GM19455 (cell line): ENCODE results near the gene SIAH2.
A peak's percentile ranks its signal among the peaks of the same experiment; 100 is the strongest.
"Not testable (repeated sequence)": the region's sequence is repeated elsewhere in the genome, so short reads cannot be mapped to it uniquely, and the experiment has no call there.

Experiments used
- ATAC-seq: cut with Tn5 transposase; IDR thresholded peaks from one replicate; pipeline ENCODE4 v1.9.1; 2021; ENCODE audit not compliant: unreplicated experiment

SIAH2 gene, protein sequence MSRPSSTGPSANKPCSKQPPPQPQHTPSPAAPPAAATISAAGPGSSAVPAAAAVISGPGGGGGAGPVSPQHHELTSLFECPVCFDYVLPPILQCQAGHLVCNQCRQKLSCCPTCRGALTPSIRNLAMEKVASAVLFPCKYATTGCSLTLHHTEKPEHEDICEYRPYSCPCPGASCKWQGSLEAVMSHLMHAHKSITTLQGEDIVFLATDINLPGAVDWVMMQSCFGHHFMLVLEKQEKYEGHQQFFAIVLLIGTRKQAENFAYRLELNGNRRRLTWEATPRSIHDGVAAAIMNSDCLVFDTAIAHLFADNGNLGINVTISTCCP

DNA sequence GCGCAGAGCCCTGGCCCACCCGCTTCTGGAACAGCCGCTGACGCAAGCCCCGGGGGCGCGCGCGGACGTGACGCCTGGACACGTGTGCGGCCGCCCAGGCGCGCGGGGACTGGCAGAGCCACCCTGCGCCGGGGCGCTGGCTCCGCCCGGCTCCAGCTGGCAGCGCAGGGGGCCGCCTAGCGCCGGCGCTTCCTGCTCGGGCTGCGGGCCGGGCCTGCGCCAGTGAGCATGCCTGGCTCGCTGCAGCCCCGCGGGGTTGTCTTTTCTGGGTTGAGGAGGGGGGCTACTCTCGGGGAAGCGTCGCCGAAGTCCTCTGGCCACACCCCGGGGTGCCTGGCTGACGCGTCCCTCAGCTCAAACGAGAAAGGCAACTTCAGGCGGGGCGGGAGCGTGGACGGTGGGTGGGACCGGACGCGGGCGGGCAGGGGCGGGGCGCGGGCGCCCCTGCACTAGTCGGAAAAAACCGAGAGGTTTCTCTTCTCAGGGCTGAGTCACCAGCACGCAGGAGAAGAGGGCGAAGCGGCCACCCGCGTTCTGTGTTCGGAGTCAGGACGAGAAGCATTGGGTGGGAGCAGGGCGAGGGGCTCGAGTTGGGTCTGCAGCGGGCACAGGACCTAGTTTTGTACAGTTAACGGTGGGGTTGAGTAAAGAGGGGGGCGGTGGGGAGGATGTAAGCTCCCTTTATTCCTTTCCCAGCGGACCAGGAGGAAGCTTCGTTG, at the start of gene SIAH2:
Gene SIAH2, minus strand, starts transcription at position 48 of the 719 bp plus-strand sequence. CDS start 320 bp downstream, outside the sequence.
- peak; percentile 56 for ATAC-seq

DNA sequence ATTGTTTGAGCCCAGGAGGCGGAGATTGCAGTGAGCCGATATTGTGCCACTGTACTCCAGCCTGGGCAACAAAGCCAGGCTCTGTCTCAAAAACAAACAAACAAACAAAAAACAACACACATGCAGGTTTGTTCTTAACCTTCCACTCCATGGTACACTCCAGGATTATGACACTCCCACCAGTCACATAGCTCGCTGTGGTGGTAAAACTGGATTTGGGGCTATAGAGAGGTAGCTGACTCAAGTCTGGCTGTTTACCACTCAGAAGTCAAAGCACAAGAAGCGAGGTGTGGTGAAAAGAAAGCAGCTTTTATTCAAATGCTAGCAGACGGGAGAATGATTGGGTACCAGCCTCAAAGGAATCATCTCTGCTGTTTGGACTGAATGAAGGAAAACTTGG, 49.0 kb upstream of the SIAH2 start:
- ATAC-seq = no peak

DNA sequence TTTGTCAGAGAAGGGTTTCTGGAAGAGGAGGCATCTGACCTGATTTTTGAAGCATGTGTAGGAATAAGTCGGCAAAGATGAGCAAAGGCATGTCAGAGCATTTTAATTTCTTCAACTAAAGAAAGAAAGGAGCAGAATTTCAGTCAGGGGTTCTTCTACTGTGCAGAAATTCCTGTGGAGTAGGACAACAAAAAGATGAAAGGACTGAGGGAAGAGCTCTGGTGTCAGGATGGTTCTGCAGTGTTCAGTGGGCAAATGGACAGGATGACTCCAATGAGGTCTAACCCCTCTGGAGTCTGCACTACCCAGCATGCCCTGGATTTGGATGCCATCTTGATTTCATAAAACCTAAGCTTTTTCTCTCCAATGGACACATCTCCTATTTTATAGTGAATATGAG, 47.7 kb upstream of the SIAH2 start:
- ATAC-seq = no peak

DNA sequence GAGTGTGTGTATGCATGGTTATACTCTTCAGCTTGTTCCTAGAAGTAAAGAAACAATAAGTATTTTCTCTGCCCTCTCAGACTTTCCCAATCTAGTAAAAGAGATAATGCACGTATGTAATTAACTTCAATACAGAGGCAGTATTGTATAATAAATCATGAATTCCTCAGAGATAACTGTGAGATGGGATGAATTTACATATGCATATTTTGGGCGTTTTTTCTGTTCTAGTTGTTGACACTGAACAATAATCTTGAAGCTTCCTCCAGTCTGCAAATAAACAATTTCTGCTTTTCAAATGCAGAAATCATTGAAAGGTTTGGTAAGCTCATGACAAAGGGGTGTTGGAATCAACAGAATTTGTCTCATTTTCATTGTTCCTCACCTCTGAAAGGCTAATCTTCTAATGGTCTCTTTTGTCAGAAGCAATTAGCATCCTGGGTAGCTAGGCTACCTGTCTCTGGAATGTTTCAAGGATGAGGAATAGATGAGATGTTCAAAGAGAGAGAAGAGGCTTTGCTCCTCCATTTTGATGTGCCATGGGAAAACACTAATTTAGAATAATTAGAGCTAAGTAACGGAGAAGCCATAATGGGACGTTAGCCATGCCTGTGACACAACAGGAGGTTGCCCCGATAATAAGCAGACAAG, 43.3 kb upstream of the SIAH2 start:
- ATAC-seq = no peak

DNA sequence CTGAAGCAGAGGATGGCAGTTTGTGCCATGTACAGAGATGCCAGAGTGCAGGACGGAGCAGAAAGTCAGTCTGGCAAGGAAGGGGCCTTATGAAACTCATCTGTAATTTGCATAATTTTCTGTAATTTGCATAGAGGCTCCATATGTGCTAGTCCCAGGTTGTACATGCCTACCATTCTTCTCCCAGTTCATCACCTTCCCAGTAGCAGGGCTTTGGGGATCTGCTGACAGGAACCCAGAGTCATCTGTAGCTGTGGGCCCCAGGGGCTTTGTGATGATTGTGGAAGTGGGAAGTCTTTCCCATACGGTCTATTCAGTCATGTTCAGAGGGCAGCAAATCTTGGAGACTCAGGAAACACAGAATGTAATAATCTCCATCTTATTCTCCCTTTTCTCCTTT, 42.4 kb upstream of the SIAH2 start:
- no peak for ATAC-seq

DNA sequence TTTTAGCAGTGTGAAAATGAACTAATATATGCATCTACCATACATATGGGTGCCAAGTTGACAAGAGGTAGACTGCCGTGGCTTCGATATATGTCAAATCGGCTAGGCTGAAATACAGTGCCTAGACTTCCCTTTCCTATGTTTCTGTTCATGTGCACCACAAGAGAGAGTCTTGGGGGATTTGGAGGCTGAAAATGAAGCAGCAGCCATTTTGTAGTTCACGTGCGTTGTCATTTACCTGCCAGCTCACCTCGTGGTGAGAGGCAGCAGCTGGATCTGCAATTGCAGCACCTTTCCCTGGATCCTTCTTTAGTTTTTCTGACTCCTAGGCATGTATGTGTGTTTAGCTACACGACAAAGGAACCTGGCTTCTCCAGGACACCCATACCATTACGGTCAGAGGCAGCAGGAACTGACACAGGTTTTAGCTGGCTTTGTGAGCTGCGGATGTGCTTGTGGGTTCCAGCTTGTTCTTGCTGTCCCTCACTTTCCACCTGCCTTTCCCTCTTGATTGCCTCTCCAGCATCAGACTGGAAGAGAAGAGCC, 40.5 kb upstream of the SIAH2 start:
- no peak for ATAC-seq

DNA sequence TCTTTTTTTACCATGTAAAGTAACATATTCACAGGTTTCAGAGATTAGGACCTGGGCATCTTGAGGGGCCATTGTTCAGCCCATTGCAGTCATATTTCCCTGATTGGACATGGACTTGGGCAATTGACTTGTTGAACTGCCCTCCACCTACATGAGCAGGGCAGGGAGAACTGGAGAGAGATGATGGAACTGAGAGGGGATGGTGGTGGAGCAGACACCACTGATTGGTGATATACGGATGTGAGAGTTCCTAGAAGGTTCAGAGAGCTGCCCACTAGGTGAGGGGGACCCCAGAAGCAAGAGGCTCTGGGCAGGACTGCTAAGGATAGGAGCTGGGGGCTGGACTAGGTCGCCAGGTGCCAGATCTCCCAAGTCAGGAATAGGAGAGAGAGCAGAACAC, 37.8 kb upstream of the SIAH2 start:
- ATAC-seq = no peak

DNA sequence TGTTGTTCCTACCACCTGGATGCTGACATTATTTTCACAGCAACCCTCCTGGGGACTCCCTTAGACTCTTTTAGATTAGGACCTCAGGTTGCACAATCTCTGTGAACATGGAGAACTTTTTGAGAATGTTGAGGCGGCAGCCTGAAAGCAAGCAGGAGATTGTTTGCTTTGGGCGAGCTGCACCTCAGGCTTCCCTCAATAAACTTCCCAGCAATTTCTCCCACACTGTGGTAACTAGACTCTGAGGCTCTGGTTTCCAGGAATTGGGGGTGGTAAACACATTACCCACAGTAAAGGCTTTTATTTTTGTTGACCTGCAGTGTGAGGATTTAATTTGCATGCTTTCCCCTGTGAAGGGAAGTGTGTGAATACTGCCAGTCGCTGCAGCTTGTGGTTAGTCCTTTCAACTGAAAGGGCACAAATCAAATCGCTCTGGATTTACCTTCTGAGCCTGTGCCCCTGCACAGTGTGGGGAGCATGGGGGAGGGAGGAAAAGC, 35.2 kb upstream of the SIAH2 start:
- no peak for ATAC-seq

DNA sequence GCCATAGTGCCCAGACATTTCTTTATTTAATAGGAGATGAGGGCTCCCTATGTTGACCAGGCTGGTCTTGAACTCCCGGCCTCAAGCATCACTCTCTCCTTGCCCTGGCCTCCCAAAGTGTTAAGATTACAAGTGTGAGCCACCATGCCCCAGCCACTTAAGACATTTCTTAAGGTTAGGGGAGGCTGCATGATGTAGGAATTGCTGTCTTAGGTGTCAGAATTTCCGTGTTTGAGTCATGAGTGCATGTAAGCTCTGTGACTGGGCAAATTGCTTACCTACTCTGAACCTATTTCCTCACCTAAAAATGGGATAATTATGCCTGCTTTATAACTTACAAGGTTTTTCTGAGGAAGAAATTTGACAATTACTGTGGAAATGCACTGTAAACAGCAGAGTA, 34.2 kb upstream of the SIAH2 start:
- no peak for ATAC-seq

DNA sequence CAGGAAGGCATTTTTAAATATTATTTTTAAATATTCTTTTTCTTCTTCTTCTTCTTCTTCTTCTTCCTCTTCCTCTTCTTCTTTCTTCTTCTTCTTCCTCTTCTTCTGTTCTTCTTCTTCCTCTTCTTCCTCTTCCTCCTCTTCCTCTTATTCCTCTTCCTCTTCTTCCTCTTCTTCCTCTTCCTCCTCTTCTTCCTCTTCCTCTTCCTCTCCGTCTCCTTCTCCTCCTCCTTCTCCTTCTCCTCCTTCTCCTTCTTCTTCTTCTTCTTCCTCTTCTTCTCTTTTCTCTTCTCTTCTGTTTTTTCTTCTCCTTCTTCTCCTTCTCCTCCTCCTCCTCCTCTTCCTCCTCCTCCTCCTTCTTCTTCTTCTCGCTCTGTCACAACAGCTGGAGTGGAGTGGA, 33.6 kb upstream of the SIAH2 start:
- ATAC-seq = not testable (repeated sequence)

DNA sequence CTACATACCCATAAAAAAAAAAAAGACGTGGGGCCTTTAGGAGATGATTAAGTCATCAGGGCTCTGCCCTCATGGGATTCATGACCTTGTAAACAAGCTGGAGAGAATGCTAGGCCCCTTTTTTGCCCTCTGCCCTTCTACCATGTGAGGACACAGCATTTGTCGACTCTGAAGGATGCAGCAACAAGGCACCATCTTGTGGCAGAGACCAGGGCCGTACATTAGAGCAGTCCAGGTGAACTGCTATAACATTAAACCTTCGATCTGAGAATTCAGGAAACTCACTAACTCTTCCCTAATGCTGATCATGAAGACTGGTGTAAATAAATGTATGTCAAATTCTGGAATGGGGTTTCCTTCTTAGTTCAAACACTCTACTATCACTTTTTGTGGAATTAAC, 30.7 kb upstream of the SIAH2 start:
- no peak for ATAC-seq

DNA sequence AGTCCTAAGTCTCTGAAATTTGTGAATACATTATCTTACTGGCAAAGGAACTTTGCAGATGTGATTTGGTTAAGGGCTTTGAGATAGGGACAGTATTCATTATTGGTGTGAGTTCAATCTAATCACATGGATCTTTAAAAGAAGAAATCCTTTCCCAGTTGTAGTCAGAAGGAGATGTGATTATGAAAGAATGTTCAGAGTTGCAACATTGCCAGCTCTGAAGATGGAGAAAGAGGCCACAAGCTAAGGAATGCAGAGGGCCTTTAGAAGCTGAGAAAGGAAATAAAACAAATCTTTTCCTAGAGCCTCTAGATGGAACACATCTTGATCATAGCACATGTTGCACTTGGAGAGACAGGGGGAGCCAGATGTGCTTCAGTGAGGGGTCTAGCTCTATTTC, 27.7 kb upstream of the SIAH2 start:
- ATAC-seq = no peak

DNA sequence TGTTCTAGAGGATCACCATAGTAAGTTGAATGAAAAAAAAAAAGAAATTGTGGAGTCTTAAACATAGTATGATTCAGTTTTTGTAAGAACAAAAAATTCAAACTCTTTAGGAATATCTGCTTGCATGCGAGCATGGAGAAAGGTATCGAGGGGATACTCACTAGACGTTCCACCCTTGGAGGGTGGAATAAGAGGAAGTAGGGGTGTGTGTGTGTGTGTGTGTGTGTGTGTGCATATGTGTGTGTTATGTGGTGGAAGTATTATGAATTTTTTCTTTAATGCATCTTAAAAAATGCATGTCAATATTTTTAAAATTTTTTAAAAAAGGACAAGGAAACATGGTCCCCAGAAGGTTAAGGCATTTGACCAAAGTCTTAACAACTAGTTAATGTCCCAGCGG, 26.5 kb upstream of the SIAH2 start:
- no peak for ATAC-seq

DNA sequence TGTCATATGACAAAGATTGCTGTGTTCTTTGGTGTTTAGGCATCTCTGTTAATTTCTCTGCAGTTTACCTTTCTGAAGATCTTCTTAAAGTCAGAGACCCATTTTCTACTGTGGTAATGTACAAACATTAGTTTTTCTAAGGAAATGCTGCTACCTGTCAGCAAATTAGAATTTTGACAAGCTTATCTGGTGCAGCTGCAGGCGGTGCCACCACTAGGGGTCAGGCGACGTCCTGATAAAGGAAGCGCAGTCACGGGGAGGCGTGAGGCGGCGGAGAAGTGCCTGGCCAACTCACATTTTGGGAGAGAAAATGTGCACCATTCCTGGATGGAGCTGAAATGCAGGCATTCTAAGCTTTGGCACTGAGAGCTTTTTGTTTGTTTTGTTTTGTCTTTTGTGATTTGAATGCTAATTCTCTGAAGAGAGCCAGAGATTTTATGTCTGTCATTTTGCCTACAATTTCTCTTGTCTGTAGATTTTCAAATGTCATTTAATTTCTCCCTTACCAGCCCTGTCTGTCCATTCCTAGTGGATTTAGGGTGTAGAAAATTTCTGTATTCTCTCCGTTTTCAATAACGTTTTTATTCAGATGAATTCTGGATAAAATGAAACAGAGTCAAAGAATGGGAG, 24.9 kb upstream of the SIAH2 start:
- ATAC-seq = peak; percentile 70

DNA sequence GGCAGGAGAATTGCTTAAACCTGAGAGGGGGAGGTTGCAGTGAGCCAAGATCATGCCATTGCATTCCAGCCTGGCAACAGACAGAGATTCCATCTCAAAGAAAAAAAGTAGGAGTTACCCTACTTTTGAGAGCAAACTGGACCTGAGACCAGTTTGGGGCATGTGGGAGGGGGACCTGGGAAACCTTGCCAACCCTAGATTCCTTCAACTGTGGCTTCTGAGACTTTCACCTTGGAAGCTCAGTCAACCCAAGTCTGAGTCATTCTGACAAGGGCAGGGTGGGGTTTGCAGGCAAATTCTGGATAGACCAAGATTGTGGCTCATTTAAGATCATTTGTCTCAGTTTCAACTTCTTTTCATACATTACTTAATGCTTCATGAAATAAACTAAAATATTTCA, 23.8 kb upstream of the SIAH2 start:
- ATAC-seq = no peak

DNA sequence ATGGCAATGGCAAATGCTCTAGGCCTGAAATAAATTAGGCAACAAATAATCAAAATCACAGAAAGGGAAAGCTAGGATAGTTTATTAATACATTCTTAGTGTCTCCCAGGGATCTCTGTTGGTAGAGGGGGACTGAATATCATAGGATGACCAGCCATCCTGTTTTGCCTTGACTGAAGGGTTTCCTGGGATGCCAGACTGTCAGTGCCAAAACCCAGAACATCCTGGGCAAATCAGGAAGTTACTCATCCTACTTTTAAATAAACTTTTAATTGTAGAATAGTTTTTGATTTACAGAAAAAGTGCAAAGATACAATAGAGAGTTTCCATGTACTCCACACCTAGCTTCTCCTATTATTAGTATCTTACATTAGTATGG, 21.8 kb upstream of the SIAH2 start:
- no peak for ATAC-seq

DNA sequence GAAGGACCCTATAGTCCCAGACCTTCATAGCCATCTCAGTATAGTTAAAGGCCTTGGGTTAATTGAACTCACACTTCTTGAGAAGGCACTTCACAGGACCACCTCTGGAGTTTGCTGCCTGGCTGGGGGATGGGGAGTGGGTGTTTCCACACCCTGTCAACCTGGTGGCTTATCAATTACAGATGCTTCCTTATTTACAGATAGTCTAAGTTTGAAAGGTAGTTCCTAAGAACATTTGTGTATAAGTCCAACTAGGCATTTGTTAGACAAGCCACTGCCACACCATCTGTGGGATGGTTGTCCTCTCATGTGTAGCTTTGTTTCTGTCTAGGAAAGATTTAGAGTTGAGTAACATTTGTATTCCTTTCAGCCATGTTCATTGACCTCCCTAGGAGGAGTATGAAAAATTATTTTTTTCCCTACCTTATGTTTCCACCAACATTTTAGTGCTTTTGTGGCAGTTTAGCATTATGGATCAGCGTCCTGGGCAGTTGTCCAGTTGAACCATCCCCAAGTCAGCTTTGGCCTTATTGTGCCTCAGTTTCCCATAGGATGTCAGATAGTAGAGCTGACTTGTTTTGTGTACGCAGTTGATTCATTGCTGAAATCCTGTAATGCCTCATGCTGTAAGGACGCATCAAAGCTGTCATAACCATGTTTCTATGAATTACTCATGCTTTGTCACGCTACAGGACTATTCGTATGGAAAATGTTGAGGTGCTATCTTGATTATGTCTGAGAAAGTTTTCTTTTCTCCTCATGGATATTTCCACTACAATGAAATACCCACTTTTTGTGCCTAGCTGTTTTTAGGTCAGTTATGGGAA, 21.2 kb upstream of the SIAH2 start:
- ATAC-seq = peak; percentile 51

DNA sequence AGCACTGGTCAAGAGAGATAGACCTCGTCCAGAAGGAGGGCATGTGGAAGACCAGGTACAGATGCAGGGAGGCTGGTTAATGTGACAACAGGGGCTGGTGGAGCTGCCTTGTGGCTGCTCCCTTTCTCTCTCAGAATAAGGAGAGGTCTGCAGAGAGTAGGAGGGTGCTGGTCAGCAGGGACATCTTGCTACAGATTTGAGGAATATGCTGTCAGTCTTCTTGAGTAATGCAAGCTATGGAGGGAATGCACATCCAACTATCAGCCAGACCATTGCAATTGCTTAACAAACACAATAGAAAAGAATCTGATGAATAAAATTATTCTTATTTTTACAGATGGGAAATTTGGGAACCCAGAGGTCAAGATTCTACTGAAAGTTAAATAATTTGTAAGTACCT, 20.3 kb upstream of the SIAH2 start:
- ATAC-seq = no peak

DNA sequence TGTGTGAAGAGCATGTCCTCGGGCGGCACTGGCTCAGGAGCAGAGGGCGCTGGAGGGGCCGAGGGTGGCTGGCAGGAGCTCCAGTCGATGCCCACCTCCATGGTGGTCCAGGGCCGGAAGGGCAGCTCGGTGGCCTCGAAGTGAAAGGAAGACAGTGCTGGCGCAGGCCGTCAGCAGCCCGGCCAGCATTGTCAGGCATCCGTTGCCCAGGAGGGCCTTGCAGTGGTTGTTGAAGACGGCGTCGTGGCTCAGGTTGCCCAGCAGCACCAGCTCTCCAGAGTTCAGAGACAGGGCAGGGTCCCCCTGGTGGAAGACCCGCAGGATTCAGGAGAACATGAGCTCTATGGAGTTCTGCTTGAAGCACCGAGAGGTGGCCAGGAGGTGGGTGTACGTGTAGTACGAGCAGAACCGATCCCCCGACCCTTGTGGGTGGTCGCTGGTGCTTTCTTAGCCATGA, 16.5 kb upstream of the SIAH2 start:
- no peak for ATAC-seq

DNA sequence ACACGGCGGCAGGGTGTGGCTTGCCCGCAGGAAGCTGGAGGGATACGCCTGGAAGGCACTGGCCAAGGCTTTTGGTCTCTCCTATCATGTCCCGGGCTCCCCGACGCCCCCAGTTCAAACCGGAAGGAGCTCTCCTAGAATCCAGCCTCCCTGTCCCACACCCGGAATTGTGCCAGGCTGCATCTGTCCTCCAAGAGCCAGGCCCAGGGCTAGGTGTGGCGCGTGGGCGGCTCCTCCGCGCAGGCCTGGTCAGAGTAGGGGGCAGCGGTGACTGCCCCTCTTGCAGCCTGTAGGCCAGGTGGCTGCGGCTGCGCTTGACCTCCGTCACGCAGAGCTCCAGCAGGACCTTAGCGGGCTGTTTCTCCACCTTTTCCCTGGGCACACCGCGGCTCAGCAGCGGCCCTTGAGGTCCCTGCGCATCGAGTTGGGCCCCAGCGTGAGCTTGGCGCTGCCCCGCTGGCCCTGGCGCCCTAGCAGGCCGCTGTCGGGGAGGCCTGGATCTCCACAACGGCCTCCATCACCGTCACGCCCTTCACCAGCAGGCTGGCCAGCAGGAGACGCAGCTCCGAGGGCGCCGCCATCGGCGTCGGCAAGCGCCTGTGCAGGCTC, 15.9 kb upstream of the SIAH2 start:
- no peak for ATAC-seq
